Vagina (tissue), 2 donors: ENCODE data around the gene TBC1D22A. TPM values are rescaled to one million over a fixed set of nuclear protein-coding genes. Genes with fewer than 3 reads are reported as not detected.

Source experiments
- DNase-seq, 2 donors: peaks; one replicate each; pipeline ENCODE4 v3.0.0-alpha.2; 2017; ENCODE audit errors: extremely low spot score in 2 of 2
- H3K27ac ChIP-seq: fragments of 200-600 bp; sonication (generic); one replicate; pipeline ENCODE4 v1.5.1; 2019
- H3K27me3 ChIP-seq: fragments of 200-600 bp; sonication (generic); one replicate; pipeline ENCODE4 v1.5.1; 2019
- H3K36me3 ChIP-seq, 2 donors: fragments of 200-600 bp; sonication (generic); one replicate each; pipeline ENCODE4 v1.5.1; 2017 to 2019
- H3K4me1 ChIP-seq: fragments of 200-600 bp; sonication (generic); one replicate; pipeline ENCODE4 v1.5.1; 2019
- H3K4me3 ChIP-seq, 2 donors: fragments of 200-600 bp; sonication (generic); 1 replicate in 1 of 2; 2 replicates in 1 of 2; pipeline ENCODE4 v1.5.1; 2016 to 2019
- H3K9me3 ChIP-seq: fragments of 200-600 bp; sonication (generic); one replicate; pipeline ENCODE4 v1.5.1; 2019
- POLR2A ChIP-seq, 2 donors: fragments of 450-650 bp; IDR thresholded peaks; one replicate each; pipeline ENCODE4 v1.6.1; 2017; ENCODE audit warnings: antibody characterized with exemption in 2 of 2, mild to moderate bottlenecking in 2 of 2, moderate library complexity in 2 of 2
- POLR2AphosphoS5 ChIP-seq, 2 donors: sonication (generic); formaldehyde crosslinking; IDR thresholded peaks; one replicate each; pipeline ENCODE4 v1.9.0; 2017; ENCODE audit warnings: antibody characterized with exemption in 2 of 2, mild to moderate bottlenecking in 2 of 2, low read depth in 1 of 2; ENCODE audit not compliant: insufficient read depth in 1 of 2
- intact Hi-C: fragments of 100-400 bp; cut with DNase I; formaldehyde crosslinking; loops from one replicate; pipeline ENCODE4 v1.15.1; 2023
- total RNA-seq: library from RNA; depleted of rRNA; stranded (reverse); fragments of >200 nt; gene quantifications from one replicate; pipeline ENCODE4 v1.2.3, GENCODE V29; 2016
- TF ChIP-seq, protein P1 (sequence below), 3 experiments: fragments of 450-650 bp in 2 of 3; fragments of 200-600 bp in 1 of 3; sonication (generic) in 1 of 3; IDR thresholded peaks; one replicate each; pipeline ENCODE4 v1.5.1; 2017 to 2019; ENCODE audit warnings: antibody characterized with exemption in 3 of 3, mild to moderate bottlenecking in 2 of 3, moderate library complexity in 2 of 3

The TBC1D22A gene
- total RNA-seq, 1 donor from 2014 or later = 38.3 TPM

DNA sequence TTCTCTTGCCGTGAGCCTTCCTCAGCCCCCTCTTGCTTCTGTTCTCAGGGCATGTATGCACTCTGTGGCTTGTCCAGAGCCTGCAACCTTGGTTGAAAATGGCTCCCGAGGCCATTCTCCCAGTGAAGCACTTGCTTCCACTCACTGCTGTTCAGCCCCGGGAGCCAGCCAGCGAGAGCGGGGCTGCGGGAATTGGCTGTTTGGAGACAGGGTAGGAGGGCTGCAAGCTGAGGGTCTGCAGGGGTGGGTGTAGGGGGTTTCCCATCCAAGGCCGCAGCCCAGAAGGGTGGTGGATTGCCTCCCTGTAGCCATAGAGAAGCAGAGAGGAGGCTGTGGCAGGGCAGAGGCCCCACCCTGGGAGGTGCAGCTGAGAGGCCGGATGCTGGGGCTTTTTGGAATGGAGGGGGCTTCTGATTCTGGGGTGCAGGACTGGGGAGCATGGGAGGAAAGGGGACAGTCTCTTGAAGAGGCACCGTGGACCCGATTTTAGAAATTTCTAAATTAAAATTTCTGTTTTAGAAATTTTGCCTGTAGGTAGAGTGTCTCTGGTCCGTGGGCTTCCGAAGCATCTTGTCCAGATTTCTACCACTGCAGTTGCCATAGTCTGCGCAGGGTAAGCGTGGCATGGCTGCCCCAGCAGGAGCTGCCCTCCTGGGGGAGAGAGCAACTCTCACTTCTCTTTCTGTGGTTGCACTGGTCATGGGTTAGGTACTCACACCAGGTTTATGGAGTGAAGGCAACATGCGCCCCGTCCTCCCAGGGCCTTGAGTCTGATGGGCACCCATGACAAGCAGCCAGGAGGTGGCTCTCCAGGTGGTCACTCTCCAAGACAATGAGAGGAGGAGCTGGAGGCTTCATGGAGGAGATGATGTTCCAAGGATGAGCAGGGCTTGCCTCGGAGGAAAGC is 100.2 kb downstream of the TBC1D22A start:
- H3K36me3 ChIP-seq = no peaks in the 10 kb centered on the region
- no peak for TF ChIP-seq POLR2AphosphoS5 (IDR thresholded peaks at IDR 0.05; ENCODE audit: insufficient read depth in 1 of 2, low read depth in 1 of 2)
- TF ChIP-seq, protein P1, sequence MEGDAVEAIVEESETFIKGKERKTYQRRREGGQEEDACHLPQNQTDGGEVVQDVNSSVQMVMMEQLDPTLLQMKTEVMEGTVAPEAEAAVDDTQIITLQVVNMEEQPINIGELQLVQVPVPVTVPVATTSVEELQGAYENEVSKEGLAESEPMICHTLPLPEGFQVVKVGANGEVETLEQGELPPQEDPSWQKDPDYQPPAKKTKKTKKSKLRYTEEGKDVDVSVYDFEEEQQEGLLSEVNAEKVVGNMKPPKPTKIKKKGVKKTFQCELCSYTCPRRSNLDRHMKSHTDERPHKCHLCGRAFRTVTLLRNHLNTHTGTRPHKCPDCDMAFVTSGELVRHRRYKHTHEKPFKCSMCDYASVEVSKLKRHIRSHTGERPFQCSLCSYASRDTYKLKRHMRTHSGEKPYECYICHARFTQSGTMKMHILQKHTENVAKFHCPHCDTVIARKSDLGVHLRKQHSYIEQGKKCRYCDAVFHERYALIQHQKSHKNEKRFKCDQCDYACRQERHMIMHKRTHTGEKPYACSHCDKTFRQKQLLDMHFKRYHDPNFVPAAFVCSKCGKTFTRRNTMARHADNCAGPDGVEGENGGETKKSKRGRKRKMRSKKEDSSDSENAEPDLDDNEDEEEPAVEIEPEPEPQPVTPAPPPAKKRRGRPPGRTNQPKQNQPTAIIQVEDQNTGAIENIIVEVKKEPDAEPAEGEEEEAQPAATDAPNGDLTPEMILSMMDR (IDR thresholded peaks at IDR 0.05) = no peak
- TF ChIP-seq POLR2A (IDR thresholded peaks at IDR 0.05) = no peak
- H3K27ac ChIP-seq = no peak overlapping the region
- no peaks in the 10 kb centered on the region for H3K4me1 ChIP-seq
- DNase-seq = peak; percentile 67 to 80
- H3K27me3 ChIP-seq = no peaks in the 10 kb centered on the region
- no peak overlapping the region for H3K4me3 ChIP-seq
- intact Hi-C loops = no loop called here
- H3K9me3 ChIP-seq = no peaks in the 10 kb centered on the region

- intact Hi-C loops = no loop called here
Measured at GRCh38 chr22:46863794-46864193, 101.3 kb downstream of the TBC1D22A start.

GRCh38 chr22:46864314-46865051 is 102.0 kb downstream of the TBC1D22A start:
- Histone ChIP-seq H3K27me3 (no peaks in the 10 kb centered on the region), H3K36me3 (no peaks in the 10 kb centered on the region), H3K9me3 (no peaks in the 10 kb centered on the region), H3K4me3 (no peak overlapping the region), H3K27ac (no peak overlapping the region), H3K4me1 (no peaks in the 10 kb centered on the region)
- TF ChIP-seq, protein P1 (IDR thresholded peaks at IDR 0.05) = no peak
- TF ChIP-seq POLR2AphosphoS5 (IDR thresholded peaks at IDR 0.05; ENCODE audit: insufficient read depth in 1 of 2, low read depth in 1 of 2) (no peak), POLR2A (IDR thresholded peaks at IDR 0.05) (no peak)
- DNase-seq = no peak
- intact Hi-C loops = no loop called here

More at GRCh38 chr22:46863794-46864193, 101.3 kb downstream of the TBC1D22A start:
- no peak for TF ChIP-seq POLR2AphosphoS5 (IDR thresholded peaks at IDR 0.05; ENCODE audit: insufficient read depth in 1 of 2, low read depth in 1 of 2)
- TF ChIP-seq POLR2A (IDR thresholded peaks at IDR 0.05) = no peak
- TF ChIP-seq, protein P1 (IDR thresholded peaks at IDR 0.05) = no peak
- Histone ChIP-seq H3K36me3 (no peaks in the 10 kb centered on the region), H3K4me1 (no peaks in the 10 kb centered on the region), H3K9me3 (no peaks in the 10 kb centered on the region), H3K27ac (no peak overlapping the region), H3K4me3 (no peak overlapping the region), H3K27me3 (no peaks in the 10 kb centered on the region)
- DNase-seq = peak in 1 of 2 donors; percentile 34

- Histone ChIP-seq H3K27me3 (no peaks in the 10 kb centered on the region), H3K36me3 (no peaks in the 10 kb centered on the region), H3K27ac (no peak overlapping the region), H3K9me3 (no peaks in the 10 kb centered on the region), H3K4me3 (no peak overlapping the region), H3K4me1 (no peaks in the 10 kb centered on the region)
- TF ChIP-seq, protein P1 (IDR thresholded peaks at IDR 0.05) = no peak
- TF ChIP-seq POLR2AphosphoS5 (IDR thresholded peaks at IDR 0.05; ENCODE audit: insufficient read depth in 1 of 2, low read depth in 1 of 2) (no peak), POLR2A (IDR thresholded peaks at IDR 0.05) (no peak)
- intact Hi-C loops = no loop called here
- no peak for DNase-seq
Measured at GRCh38 chr22:46865052-46865434, 102.6 kb downstream of the TBC1D22A start.
